SHP77 (cell line): ENCODE data around the gene CLK2.
"Not testable (repeated sequence)": the region's sequence is repeated elsewhere in the genome, so short reads cannot be mapped to it uniquely, and the experiment has no call there.

Source experiments
- DNase-seq, 2 experiments: peaks; one replicate each; lab custom pipeline; 2025; lab: John Stamatoyannopoulos, UW

CLK2 gene

DNA sequence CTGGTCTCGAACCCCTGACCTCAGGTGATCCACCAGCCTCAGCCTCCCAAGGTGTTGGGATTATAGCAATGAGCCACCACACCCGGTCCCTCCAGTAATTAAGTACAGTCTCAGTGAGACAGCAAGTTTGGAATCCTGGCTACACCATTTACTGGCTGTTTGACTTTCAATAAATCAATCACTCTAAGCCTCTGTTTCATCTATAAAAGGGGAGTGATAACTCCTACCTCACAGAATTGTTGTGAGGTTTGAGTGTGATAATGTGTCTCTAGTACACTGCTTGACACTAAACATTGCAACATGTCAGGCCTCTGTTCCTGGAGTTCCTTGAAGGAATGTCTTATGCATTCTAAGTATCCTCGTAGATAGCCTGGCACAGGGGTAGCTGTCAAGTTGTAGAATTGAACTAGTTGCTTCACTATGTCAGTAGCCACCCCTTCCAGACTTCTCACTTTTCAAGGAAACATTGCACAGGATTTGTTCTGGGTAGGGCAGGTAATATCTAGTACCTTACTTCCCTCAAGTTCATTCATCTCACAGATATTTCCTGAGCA is 30.4 kb downstream of the CLK2 start:
- no peak for DNase-seq

DNA sequence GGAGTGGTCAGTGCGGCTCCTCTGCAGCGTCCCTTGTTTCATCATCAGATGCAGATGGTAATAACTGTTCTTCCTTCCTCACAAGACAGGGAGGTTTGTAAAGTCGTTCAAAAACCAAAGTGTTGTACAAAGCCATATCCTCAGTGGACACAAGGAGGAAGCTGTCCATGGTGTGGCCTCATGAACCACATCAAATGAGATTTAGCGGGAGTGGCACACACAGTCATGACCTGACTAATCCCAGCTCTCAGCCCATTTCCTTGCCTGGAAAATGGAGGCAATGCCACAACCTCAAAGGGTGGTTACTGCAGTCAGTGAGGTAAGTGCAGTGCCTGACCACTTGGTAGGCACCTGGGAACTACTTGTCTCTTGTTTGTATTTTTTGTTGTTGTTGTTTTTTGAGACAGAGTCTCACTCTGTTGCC is 31.5 kb downstream of the CLK2 start:
- DNase-seq = no peak

DNA sequence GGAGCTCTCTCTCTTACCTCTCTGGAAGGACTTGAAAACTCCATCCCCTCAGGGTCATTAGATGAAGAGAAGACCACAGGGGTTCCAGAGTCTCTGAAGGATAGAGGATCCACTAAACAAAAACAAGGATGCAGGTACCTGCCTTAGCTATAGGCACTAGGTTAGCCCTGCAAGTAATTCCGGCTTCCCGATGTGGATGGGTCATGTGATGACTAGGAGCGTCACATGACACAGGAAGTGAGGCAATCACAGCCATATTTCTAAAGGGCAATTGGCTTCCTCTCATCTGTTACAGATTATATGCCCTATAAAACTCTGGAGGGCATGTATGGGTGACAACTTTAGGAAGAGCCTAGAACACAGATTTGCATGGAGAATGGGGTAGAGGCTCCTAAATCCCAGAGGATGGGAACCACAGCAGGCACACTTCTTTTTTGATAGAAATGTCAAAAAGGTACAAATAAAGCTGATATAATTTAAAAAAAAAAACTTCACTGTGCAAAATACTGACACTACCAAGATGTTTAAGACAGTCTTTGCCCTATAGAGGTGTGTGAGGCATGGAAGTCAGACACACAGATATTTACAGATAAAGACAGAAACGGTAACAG is 32.1 kb downstream of the CLK2 start:
- peak; percentile 93 to 94 for DNase-seq

DNA sequence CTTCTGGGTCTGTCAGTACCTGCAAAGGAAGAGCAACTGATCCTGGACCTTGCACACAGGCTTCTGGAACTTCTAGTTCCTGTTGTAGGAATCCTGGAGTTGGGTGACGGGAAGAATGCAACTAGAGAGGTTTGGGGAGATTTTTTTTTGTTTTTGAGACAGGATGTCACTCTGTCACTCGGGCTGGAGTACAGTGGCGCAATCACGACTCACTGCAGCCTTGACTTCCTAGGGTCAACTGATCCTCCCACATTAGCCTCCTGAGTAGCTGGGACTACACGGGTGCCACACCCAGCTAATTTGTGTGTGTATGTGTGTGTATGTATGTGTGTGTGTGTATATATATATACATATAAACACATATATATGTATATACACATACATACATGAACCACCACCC is 36.9 kb downstream of the CLK2 start:
- no peak for DNase-seq

DNA sequence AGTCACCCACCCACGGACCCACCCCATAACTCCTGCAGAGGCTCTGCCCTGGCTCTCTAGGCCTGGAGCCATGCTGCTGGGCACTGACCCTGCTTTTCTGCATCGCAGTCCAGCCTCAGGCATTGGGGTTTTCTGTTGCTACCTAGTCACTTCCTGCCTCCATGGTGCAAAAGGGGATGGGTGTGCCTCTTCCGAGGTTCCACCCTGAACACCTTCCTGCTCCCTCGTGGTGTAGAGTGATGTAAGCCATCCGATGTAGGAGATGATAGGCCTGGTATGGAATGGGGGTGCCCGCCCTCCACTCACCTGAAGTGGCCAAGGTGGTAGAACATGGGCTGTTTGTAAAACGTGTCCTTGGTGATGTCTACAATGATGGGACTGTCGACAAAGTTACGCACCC is 37.9 kb downstream of the CLK2 start:
- DNase-seq = not testable (repeated sequence)

DNA sequence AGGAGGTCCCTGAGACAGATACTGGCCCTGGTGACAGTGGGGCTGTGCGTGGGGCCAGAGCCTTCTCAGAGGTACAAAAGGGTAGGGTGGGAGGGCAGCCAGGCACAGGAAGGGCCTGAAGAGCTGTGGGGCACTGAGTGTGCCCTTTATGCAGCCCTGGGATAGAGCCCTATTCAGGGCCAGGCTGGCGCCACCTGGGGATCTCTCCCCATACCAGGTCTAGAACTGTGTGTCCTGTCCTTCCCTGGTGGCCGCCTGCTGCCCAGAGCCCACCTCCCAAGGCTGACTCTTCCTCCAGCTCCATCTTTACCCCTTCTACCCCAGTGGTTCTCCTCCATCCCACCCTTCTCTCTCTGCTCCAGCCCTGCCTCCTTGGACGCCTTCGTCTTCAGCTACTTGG is 39.8 kb downstream of the CLK2 start:
- DNase-seq = not testable (repeated sequence)

DNA sequence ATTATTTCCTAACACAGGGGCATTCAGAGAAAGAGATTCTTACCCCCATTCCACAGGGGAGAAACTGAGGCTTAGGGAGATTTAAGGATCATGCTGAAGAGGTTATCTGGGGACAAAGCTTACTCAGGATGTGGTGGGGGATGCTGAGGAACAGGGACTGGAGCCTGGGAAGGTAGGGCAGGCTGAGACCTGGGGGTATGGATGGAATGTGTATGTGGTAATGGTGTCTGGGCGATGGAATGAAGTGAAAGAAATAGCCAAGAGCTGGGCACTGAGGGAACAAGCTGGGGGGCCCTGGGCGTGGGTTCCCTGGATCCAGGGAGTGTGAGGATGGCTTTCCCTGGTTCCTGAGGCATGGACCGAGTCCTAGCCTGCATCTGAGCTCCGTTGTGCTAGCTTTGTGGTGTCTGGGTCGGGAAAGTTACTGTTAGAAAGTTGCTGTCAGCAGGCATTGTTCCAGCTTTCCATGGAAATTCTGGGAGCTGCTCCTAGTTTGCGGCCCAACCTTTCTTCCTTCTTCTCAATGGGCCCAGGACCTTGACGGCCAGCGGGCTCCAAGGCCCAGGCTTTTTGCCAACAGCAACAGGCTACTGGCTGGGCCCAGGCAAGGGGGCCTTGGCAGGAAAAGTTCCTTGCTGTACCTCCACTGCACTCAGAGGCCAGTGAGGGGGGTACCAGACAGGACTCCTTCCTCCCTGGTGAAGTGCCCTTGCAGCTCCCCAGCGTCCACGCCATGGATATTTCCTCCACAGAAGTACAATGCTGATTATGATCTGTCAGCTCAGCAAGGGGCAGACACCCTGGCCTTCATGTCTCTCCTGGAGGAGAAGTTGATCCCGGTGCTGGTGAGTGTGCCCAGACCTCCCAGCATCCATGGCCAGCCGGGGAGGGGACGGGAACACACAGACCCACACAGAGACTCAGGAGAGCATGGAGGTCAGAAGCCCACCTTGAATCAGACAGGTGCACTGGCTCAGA is 41.0 kb downstream of the CLK2 start:
- not testable (repeated sequence) for DNase-seq

DNA sequence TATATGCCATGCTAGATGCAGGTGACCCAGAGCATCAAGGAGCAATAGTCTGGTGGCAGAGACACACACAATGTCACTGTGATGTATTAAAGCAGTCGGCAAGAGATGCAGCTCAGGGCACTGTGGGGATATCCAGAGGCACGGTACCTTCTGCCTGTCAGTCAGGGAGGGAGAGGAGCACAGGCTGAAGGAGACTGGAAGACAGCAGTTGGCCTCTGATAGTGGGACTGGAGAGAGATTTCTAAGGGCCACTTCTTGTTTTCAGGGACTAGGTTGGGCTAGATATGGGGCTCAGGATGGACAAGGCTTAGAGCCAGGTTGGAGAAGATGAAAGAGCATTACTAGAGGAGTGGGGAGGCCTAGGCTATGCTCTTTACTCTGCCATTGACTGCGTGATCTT is 42.0 kb downstream of the CLK2 start:
- not testable (repeated sequence) for DNase-seq

DNA sequence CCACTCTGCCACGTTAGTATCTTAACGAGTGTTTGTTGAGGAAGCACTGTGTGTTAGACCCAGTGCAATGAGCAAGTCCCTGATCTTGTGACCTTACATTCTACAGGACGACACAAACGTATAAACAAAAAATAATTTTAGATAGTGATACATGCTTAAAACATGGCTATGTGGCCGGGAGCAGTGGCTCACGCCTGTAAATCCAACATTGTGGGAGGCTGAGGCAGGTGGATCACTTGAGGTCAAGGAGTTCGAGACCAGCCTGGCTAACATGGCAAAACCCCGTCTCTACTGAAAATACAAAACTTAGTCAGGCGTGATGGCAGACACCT is 45.2 kb downstream of the CLK2 start:
- DNase-seq = no peak

DNA sequence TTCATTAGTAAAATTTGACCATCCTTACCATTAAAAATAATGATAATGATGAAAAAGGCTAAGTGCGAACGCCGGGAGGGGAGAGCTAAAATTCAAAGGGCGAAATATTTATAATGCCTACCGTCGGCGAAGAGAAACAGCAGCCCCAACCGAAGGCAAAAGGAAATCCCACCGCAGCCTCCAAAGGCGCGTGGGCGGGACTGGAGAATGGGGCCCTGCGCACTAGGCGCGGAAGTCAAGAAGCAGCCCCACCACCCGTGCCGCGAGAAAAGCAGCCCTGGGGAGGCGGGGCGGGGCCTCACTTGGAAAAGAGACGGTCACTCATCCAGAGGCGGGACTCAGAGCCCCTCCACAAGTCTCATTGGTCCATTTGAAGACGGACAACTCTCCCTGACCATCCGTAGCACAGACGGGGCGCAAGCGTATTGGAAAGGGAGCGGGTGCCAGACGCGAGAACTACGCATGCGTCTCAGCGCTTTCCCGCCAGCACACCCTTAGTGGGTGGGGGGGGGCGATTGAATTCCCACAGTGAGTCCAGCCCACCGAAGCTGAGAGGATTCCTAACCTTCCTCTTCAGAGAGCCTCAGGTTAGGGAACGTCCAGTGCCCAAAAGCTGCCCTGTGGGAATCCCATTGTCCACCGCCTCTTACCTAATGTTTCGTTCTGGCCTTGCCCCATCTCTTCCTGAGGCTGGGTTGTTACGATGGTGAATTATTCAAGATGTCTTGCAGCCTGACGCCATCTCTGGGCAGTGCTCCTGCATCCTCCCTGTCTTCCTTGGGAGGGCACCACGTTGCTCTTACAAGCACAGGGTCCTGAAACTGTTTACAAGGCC is 45.8 kb downstream of the CLK2 start:
- peak; percentile 100 for DNase-seq

DNA sequence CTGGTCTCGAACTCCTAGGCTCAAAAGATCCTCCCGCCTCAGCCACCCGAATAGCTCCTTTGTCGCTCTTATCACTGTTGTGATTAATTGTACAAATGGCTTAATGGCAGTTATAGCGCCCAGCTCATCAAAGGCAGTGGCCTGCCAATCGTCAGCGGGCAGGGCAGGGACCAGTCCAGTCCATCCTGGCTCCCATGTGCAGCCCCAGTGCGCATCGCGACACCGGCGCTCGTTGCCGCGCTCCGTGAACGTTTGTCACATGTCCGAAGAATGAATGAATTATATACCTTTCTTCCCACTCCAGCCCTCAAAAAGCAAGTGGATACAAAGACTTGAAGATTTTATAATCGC is 46.4 kb downstream of the CLK2 start:
- DNase-seq = peak; percentile 74 to 82

DNA sequence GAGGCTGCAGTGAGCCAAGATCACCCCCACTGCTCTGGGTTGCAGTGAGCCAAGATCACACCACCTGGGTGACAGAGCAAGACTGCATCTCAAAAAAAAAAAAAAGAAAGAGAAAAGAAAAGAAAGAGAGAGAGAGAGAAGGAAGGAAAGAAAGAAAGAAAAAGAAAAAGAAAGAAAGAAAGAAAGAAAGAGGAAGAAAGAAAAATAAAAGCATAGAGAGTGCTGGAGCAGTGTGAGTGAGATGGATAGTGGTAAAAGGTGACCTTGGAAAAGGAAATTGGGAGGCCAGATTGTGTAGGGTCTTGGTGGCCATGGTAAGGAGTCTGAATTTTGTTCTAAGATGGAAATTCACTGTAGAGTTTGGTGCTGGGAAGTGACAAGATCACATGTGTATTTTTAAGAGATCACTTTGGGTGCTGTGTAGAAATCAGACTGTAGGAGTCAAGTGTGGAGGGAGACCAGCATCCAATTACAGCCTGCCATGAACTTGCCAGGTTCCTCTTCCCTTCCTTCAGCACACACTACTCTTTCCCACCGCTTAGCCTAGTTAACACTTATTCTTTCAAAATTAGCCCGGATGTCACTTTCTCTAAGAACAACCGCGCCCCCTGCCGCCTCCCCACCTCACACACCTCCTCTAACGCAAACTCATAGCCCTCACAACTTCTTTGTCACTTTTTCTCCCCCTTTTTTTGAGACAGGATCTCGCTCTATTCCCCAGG is 47.0 kb downstream of the CLK2 start:
- DNase-seq = peak; percentile 81 to 88

DNA sequence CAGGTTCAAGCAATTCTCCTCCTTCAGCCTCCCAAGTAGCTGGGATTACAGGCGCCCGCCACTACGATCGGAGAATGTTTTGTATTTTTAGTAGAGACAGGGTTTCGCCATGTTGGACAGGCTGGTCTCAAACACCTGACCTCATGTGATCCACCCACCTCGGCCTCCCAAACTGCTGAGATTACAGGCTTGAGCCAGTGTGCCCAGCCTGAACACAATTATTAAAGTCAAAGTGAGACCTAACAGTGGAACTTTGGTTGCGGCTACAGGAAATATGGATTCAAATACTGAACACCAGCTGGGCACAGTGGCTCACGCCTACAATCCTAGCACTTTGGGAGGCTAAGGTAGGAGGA is 47.9 kb downstream of the CLK2 start:
- not testable (repeated sequence) for DNase-seq

DNA sequence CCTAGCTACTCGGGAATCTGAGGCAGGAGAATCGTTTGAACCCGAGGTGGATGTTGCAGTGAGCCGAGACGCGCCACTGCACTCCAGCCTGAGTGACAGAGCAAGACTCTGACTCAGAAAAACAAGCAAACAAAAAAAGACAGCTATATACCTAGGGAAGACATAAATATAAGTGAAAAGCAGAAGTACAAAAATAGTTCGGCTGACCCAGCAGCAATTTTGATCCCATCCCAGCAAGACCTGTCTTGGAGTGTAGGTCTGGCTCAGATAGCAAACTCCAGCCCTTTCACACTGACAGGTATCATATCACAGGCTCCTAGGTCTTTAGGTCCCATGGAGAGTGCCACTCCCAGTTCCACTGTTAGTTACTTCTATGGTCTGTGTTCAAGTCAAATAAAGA is 50.3 kb downstream of the CLK2 start:
- DNase-seq = no peak

DNA sequence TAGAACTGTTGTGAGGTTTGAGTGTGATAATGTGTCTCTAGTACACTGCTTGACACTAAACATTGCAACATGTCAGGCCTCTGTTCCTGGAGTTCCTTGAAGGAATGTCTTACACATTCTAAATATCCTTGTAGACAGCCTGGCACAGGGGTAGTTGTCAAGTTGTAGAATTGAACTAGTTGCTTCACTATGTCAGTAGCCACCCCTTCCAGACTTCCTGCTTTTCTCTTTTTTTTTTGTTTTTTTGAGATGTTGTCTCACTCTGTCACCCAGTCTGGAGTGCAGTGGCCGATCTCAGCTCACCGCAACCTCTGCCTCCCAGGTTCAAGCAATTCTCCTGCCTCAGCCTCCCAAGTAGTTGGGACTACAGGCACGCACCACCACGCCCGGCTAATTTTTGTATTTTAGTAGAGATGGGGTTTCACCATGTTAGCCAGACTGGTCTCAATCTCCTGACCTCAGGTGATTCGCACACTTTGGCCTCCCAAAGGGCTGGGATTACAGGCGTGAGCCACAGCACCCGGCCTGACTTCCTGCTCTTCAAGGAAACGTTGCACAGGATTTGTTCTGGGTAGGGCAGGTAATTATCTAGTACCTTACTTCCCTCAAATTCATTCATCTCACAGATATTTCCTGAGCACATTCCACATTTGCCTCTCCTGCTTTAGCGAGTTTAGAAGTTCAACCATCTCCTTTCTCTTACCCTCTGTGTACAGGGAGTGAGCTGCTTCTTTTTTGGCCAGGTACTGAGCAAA is 52.9 kb downstream of the CLK2 start:
- not testable (repeated sequence) for DNase-seq

DNA sequence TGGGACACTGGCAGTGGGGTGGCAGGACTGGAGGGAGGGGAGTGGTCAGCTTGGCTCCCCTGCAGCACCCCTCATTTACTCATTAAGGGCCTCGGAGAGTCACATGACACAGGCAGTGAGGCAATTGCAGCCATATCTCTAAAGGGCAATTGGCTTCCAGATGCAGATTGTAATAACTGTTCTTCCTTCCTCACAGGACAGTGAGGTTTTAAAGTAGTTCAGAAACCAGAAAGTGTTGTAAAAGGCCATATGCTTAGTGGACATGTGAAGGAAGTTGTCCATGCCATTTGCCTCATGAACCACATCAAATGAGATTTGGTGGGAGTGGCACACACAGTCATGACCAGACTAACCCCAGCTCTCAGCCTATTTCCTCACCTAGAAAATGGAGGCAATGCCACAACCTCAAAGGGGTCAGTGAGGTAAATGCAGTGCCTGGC is 53.7 kb downstream of the CLK2 start:
- DNase-seq = peak; percentile 28 to 42

DNA sequence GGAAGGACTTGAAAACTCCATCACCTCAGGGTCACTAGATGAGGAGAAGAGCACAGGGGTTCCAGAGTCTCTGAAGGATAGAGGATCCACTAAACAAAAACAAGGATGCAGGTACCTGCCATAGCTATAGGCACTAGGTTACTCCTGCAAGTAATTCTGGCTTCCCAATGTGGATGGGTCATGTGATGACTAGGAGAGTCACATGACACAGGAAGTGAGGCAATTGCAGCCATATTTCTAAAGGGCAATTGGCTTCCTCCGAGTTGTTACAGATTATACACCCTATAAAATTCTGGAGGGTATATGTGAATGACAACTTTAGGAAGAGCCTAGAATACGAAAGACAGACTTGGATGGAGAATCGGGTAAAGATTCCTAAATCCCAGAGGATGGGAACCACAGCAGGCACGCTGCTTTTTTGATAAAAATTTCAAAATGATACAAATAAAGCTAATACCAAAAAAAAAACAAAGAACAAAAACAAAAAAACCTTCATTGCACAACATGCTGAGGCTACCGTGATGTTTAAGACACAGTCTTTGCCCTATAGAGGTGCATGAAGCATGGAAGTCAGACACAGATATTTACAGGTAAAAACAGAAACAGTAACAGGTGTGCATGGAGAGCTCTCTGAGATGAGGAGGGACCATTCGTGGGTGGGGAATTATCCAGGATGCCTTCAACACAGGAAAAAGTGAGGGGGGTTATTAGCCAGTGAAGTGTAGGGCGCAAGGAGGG is 54.3 kb downstream of the CLK2 start:
- peak; percentile 88 to 90 for DNase-seq

DNA sequence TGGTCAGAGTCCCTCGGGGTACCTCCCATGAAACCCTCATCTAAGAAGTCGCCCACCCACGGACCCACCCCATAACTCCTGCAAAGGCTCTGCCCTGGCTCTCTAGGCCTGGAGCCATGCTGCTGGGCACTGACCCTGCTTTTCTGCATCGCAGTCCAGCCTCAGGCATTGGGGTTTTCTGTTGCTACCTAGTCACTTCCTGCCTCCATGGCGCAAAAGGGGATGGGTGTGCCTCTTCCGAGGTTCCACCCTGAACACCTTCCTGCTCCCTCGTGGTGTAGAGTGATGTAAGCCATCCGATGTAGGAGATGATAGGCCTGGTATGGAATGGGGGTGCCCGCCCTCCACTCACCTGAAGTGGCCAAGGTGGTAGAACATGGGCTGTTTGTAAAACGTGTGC is 58.6 kb downstream of the CLK2 start:
- not testable (repeated sequence) for DNase-seq
